ENCODE results near the gene RAPGEF4.

DNA sequence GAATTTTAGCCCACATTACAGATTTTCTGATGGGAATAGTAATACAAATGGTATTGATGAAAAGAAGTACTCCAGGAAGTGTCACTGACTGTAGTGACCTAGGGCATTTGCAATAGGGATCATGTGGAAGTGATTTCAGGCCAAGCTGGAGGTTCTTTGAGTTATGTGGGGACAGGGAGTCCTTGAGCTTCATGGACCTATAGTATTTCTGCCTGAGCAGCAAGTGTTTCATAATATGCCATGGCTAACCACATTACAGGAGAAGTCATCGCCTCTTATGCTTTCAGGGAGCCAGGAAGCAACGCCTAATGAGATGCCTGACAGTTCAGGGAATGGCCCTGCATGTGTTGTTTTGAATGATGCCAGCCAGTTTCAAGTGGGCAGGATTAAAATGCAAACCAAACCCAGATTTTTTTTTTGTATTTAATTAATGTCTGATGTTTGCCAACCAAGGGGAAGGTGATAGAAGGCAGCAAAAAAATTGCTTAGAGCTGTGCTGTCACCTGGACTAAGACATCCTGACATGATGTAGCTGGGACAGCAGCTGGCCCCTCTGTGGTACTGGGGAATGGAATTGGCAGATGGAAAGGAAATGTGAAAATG is 109.5 kb downstream of the RAPGEF4 start:
- TF ChIP-seq, protein P1, sequence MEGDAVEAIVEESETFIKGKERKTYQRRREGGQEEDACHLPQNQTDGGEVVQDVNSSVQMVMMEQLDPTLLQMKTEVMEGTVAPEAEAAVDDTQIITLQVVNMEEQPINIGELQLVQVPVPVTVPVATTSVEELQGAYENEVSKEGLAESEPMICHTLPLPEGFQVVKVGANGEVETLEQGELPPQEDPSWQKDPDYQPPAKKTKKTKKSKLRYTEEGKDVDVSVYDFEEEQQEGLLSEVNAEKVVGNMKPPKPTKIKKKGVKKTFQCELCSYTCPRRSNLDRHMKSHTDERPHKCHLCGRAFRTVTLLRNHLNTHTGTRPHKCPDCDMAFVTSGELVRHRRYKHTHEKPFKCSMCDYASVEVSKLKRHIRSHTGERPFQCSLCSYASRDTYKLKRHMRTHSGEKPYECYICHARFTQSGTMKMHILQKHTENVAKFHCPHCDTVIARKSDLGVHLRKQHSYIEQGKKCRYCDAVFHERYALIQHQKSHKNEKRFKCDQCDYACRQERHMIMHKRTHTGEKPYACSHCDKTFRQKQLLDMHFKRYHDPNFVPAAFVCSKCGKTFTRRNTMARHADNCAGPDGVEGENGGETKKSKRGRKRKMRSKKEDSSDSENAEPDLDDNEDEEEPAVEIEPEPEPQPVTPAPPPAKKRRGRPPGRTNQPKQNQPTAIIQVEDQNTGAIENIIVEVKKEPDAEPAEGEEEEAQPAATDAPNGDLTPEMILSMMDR (IDR thresholded peaks at IDR 0.05; ENCODE audit: control extremely low read depth in 1 of 3, insufficient read depth in 1 of 3, low read depth in 1 of 3, low read length in 3 of 3), result no peak
- TF ChIP-seq RFX5 (IDR thresholded peaks at IDR 0.05; ENCODE audit: borderline replicate concordance, low read depth, low read length) (no peak), NRF1 (IDR thresholded peaks at IDR 0.05; ENCODE audit: low read depth, low read length) (no peak), JUND (IDR thresholded peaks at IDR 0.05; ENCODE audit: low read length) (no peak), TCF12 (IDR thresholded peaks at IDR 0.05; ENCODE audit: low read depth, low read length) (no peak), EGR1 (IDR thresholded peaks at IDR 0.05; ENCODE audit: borderline replicate concordance, low read depth, low read length) (no peak)

All from H1 (cell line).